MM.1S (cell line): ENCODE results near the gene GNB1.
"Not testable (repeated sequence)": the region's sequence is repeated elsewhere in the genome, so short reads cannot be mapped to it uniquely, and the experiment has no call there.

Source experiments
- EZH2 ChIP-seq: fragments of 300-600 bp; sonication (generic); optimal IDR thresholded peaks from 2 replicates; pipeline ENCODE3; 2017; ENCODE audit warnings: low read depth, mild to moderate bottlenecking, antibody characterized with exemption, low read length, mixed read lengths
- EZH2phosphoT487 ChIP-seq: fragments of 300-600 bp; sonication (generic); IDR thresholded peaks from 2 replicates; pipeline ENCODE4 v1.6.1; 2018; ENCODE audit warnings: antibody characterized with exemption, low read length
- TF ChIP-seq, protein P1 (sequence below): fragments of 300-600 bp; sonication (generic); IDR thresholded peaks from 2 replicates; pipeline ENCODE4 v1.5.1; 2016; ENCODE audit warnings: antibody characterized with exemption, low read length, mixed read lengths

DNA sequence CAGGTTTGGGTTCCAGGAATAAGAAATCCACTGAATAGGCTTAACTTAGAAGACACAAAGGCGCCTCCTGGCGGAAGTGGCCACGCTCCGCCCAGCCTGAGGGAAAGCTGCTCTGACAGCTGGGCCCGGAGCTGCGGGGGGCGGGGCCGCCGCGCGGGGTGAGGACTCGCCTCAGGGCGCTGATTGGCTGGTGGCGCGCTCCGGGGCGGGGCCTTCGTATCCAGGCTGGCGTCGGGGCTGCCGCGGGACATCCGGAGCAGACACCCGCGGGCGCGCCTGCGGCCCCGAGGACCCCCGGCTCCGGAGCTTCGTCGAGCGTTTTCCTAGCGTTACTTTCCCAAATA lies 144.3 kb downstream of the GNB1 start:
- TF ChIP-seq, protein P1, sequence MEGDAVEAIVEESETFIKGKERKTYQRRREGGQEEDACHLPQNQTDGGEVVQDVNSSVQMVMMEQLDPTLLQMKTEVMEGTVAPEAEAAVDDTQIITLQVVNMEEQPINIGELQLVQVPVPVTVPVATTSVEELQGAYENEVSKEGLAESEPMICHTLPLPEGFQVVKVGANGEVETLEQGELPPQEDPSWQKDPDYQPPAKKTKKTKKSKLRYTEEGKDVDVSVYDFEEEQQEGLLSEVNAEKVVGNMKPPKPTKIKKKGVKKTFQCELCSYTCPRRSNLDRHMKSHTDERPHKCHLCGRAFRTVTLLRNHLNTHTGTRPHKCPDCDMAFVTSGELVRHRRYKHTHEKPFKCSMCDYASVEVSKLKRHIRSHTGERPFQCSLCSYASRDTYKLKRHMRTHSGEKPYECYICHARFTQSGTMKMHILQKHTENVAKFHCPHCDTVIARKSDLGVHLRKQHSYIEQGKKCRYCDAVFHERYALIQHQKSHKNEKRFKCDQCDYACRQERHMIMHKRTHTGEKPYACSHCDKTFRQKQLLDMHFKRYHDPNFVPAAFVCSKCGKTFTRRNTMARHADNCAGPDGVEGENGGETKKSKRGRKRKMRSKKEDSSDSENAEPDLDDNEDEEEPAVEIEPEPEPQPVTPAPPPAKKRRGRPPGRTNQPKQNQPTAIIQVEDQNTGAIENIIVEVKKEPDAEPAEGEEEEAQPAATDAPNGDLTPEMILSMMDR, result not testable (repeated sequence)
- not testable (repeated sequence) for TF ChIP-seq EZH2, EZH2phosphoT487
